Smooth muscle cell (in vitro differentiated cells): Measurements from ENCODE around the gene IDH3G. TPM values are rescaled to one million over a fixed set of nuclear protein-coding genes. Genes with fewer than 3 reads are reported as not detected.

Source experiments
- DNase-seq: peaks from one replicate; lab custom pipeline; 2025; ENCODE audit not compliant: unreplicated experiment; lab: John Stamatoyannopoulos, UW
- H2AFZ ChIP-seq: fragments of 200-600 bp; sonication (generic); 2 replicates; pipeline ENCODE4 v1.6.0; 2016; ENCODE audit warnings: antibody characterized with exemption, low read depth, mild to moderate bottlenecking
- H3F3A ChIP-seq: fragments of 200-600 bp; sonication (generic); 2 replicates; pipeline ENCODE4 v1.6.0; 2017; ENCODE audit warnings: antibody characterized with exemption, low read depth
- H3K27ac ChIP-seq: fragments of 200-600 bp; sonication (generic); 2 replicates; pipeline ENCODE4 v1.5.1; 2016; ENCODE audit warnings: low read depth, mild to moderate bottlenecking
- H3K27me3 ChIP-seq: fragments of 200-600 bp; sonication (generic); 2 replicates; pipeline ENCODE4 v1.6.1; 2016; ENCODE audit warnings: low read depth, mild to moderate bottlenecking
- H3K36me3 ChIP-seq: fragments of 200-600 bp; sonication (generic); 2 replicates; pipeline ENCODE4 v1.5.1; 2016; ENCODE audit warnings: low read depth
- H3K4me1 ChIP-seq: fragments of 200-600 bp; sonication (generic); 2 replicates; pipeline ENCODE4 v1.5.1; 2016; ENCODE audit warnings: low read depth
- H3K4me2 ChIP-seq: fragments of 200-600 bp; sonication (generic); 2 replicates; pipeline ENCODE4 v1.6.0; 2016; ENCODE audit warnings: mild to moderate bottlenecking
- H3K4me3 ChIP-seq: fragments of 200-600 bp; sonication (generic); 2 replicates; pipeline ENCODE4 v1.5.1; 2016; ENCODE audit warnings: mild to moderate bottlenecking
- H3K79me2 ChIP-seq: fragments of 200-600 bp; sonication (generic); 2 replicates; pipeline ENCODE4 v1.6.0; 2016; ENCODE audit warnings: low read depth, mild to moderate bottlenecking
- H3K9ac ChIP-seq: fragments of 200-600 bp; sonication (generic); 2 replicates; pipeline ENCODE4 v1.6.0; 2016; ENCODE audit warnings: low read depth
- H3K9me3 ChIP-seq: fragments of 200-600 bp; sonication (generic); replicated peaks from 2 replicates; pipeline ENCODE4 v1.5.1; 2016; ENCODE audit warnings: low read depth
- H4K20me1 ChIP-seq: fragments of 200-600 bp; sonication (generic); 2 replicates; pipeline ENCODE4 v1.6.0; 2016; ENCODE audit warnings: low read depth
- CTCF ChIP-seq: fragments of 200-600 bp; sonication (generic); IDR thresholded peaks from 2 replicates; pipeline ENCODE4 v1.5.1; 2017; ENCODE audit warnings: borderline replicate concordance, mild to moderate bottlenecking, antibody characterized with exemption; ENCODE audit not compliant: insufficient read depth, poor library complexity, severe bottlenecking
- WGBS: methylation state at CpG from one replicate; pipeline ENCODE4 v1.1.7; 2016; ENCODE audit warnings: low lambda C conversion rate; 5-methylcytosine and 5-hydroxymethylcytosine counted together
- polyA plus RNA-seq: library from polyadenylated mRNA; unstranded; fragments of >200 nt; fragmentation: Nextera tagmentation; extraction: Ambion mirVana; gene quantifications from 2 replicates; pipeline ENCODE4 v1.2.1, GENCODE V29; 2016
- total RNA-seq: library from RNA; depleted of rRNA; stranded (reverse); fragments of >200 nt; gene quantifications from 2 replicates; pipeline ENCODE4 v1.2.3, GENCODE V29; 2014

IDH3G gene
- total and polyA plus RNA-seq, 2 experiments from 2014 or later: 86.0 to 88.9 TPM

GRCh38 chrX:153812220-153812619, 18.0 kb upstream of the IDH3G start:
- 81% methylated on average over 14 of the region's 14 CpGs for WGBS
- H3K36me3 ChIP-seq: no peaks in the 10 kb centered on the region
- TF ChIP-seq CTCF: no peak

GRCh38 chrX:153807976-153808375, 13.8 kb upstream of the IDH3G start:
- Histone ChIP-seq H3K9me3 (no peaks in the 10 kb centered on the region), H3K79me2 (no peaks in the 10 kb centered on the region), H3K4me1 (no peaks in the 10 kb centered on the region), H4K20me1 (no peaks in the 10 kb centered on the region), H3K27ac (no peak overlapping the region), H3K27me3 (no peaks in the 10 kb centered on the region), H3K4me3 (no peak overlapping the region), H3K36me3 (no peaks in the 10 kb centered on the region), H2AFZ (no peak overlapping the region), H3K4me2 (no peak overlapping the region), H3K9ac (no peak overlapping the region), H3F3A (no peaks in the 10 kb centered on the region)
- no peak for TF ChIP-seq CTCF
- 92% methylated on average over 19 of the region's 19 CpGs for WGBS
- no peak for DNase-seq

More at GRCh38 chrX:153812220-153812619, 18.0 kb upstream of the IDH3G start:
- H3K4me1 ChIP-seq: no peaks in the 10 kb centered on the region
- no peak overlapping the region for H3K27ac ChIP-seq
- H4K20me1 ChIP-seq: no peaks in the 10 kb centered on the region
- H3F3A ChIP-seq: no peaks in the 10 kb centered on the region
- DNase-seq: no peak
- no peaks in the 10 kb centered on the region for H3K79me2 ChIP-seq
- H3K9me3 ChIP-seq: no peaks in the 10 kb centered on the region
- no peaks in the 10 kb centered on the region for H3K27me3 ChIP-seq
- H2AFZ ChIP-seq: no peak overlapping the region
- H3K4me2 ChIP-seq: no peak overlapping the region
- H3K4me3 ChIP-seq: no peak overlapping the region
- no peak overlapping the region for H3K9ac ChIP-seq

GRCh38 chrX:153806999-153807575, 12.9 kb upstream of the IDH3G start:
- no peak for DNase-seq
- Histone ChIP-seq H3F3A (no peaks in the 10 kb centered on the region), H3K27me3 (no peaks in the 10 kb centered on the region), H4K20me1 (no peaks in the 10 kb centered on the region), H3K36me3 (no peaks in the 10 kb centered on the region), H2AFZ (no peak overlapping the region), H3K4me1 (no peaks in the 10 kb centered on the region), H3K4me2 (no peak overlapping the region), H3K9me3 (no peaks in the 10 kb centered on the region), H3K9ac (no peak overlapping the region), H3K79me2 (no peaks in the 10 kb centered on the region), H3K27ac (no peak overlapping the region), H3K4me3 (no peak overlapping the region)
- 95% methylated on average over 27 of the region's 28 CpGs for WGBS
- TF ChIP-seq CTCF: no peak

GRCh38 chrX:153805436-153805835, 11.3 kb upstream of the IDH3G start:
- Histone ChIP-seq H3K9me3 (no peaks in the 10 kb centered on the region), H3K4me1 (no peaks in the 10 kb centered on the region), H3K27me3 (no peaks in the 10 kb centered on the region), H3K9ac (no peak overlapping the region), H3F3A (no peaks in the 10 kb centered on the region), H3K79me2 (no peaks in the 10 kb centered on the region), H3K27ac (no peak overlapping the region), H3K4me3 (no peak overlapping the region), H4K20me1 (no peaks in the 10 kb centered on the region), H3K36me3 (no peaks in the 10 kb centered on the region), H2AFZ (no peak overlapping the region), H3K4me2 (no peak overlapping the region)
- no peak for DNase-seq
- WGBS: 84% methylated on average over 13 of the region's 13 CpGs
- no peak for TF ChIP-seq CTCF
